ES-I3 (cell line): Measurements from ENCODE around the gene DNAH3.
A peak's percentile ranks its signal among the peaks of the same experiment; 100 is the strongest.
"Not testable (repeated sequence)": the region's sequence is repeated elsewhere in the genome, so short reads cannot be mapped to it uniquely, and the experiment has no call there.

Source experiments
- H3K36me3 ChIP-seq: 2 replicates; pipeline ENCODE4 v1.6.1; 2013; ENCODE audit warnings: mild to moderate bottlenecking, low read length, control low read depth, moderate library complexity; ENCODE audit not compliant: insufficient read depth
- H3K4me1 ChIP-seq: 2 replicates; pipeline ENCODE4 v1.6.1; 2013; ENCODE audit warnings: mild to moderate bottlenecking, control low read depth, low read length; ENCODE audit not compliant: insufficient read depth
- H3K9ac ChIP-seq: 2 replicates; pipeline ENCODE4 v1.6.1; 2013; ENCODE audit warnings: low read depth, mild to moderate bottlenecking, low read length, moderate library complexity
- H3K9me3 ChIP-seq: 2 replicates; pipeline ENCODE4 v1.6.1; 2013; ENCODE audit warnings: mild to moderate bottlenecking, low read length, moderate library complexity; ENCODE audit not compliant: control insufficient read depth, insufficient read depth

The DNAH3 gene

DNA sequence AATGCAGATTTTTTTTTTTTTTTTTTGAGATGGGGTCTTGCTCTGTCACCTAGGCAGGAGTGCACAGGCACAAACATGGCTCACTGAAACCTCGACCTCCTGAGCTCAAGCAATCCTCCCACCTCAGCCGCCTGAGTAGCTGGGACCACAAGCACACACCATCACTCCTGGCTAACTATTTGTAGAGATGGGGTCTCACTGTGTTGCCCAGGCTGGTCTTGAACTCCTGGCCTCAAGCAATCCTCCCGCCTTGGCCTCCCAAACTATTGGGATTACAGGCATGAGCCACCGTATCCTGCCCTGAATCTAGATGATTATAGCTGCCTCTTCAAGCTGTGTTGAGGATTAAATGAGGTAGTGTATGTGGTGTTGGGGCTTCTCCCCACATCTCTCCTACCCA is 94.9 kb downstream of the DNAH3 start:
- H3K36me3 ChIP-seq, H3K4me1 ChIP-seq, H3K9ac ChIP-seq, H3K9me3 ChIP-seq: not testable (repeated sequence)

DNA sequence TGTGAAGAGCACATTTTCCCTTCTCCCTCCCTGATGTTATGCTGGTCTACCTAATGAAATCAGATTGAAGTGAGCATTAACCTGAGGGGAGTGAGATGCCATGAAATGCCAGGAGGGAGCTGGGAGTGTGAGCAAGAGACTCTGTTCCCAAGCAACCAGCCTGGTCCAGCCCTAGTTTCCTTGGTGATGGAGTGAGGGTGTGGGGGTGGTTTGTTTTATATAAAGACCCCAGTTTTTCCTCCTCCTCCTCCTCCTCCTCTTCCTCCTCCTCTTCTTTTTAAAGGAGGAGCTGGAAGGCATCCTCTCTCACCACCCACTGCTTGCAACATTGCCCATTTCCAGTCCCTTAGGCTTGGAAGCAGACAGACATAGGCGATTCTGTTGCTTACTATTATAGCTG is 97.1 kb downstream of the DNAH3 start:
- Histone ChIP-seq H3K36me3 (no peaks in the 10 kb centered on the region), H3K4me1 (no peaks in the 10 kb centered on the region), H3K9ac (no peak overlapping the region), H3K9me3 (no peaks in the 10 kb centered on the region)

DNA sequence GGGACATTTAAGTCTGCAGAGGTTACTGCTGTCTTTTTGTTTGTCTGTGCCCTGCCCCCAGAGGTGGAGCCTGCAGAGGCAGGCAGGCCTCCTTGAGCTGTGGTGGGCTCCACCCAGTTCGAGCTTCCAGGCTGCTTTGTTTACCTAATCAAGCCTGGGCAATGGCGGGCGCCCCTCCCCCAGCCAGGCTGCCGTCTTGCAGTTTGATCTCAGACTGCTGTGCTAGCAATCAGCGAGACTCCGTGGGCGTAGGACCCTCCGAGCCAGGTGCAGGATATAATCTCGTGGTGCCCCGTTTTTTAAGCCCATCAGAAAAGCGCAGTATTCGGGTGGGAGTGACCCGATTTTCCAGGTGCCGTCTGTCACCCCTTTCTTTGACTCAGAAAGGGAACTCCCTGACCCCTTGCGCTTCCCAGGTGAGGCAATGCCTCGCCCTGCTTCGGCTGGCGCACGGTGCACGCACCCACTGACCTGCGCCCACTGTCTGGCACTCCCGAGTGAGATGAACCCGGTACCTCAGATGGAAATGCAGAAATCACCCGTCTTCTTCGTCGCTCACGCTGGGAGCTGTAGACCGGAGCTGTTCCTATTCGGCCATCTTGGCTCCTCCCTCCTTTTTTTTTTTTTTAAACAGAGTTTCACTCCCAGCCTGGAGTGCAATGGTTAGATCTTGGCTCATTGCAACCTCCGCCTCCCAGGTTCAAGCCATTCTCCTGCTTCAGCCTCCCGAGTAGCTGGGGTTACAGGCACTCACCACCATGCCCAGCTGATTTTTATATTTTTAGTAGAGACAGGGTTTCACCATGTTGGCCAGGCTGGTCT is 102.3 kb downstream of the DNAH3 start:
- H3K9me3 ChIP-seq, H3K4me1 ChIP-seq, H3K36me3 ChIP-seq: not testable (repeated sequence)
- peak overlapping the region; percentile 40; the same call in 1 of the 2 replicates for H3K9ac ChIP-seq

GRCh38 chr16:21038197-21038596 is 112.4 kb downstream of the DNAH3 start:
- Histone ChIP-seq H3K9ac (no peak overlapping the region), H3K36me3 (no peaks in the 10 kb centered on the region), H3K4me1 (no peaks in the 10 kb centered on the region), H3K9me3 (no peaks in the 10 kb centered on the region)

DNA sequence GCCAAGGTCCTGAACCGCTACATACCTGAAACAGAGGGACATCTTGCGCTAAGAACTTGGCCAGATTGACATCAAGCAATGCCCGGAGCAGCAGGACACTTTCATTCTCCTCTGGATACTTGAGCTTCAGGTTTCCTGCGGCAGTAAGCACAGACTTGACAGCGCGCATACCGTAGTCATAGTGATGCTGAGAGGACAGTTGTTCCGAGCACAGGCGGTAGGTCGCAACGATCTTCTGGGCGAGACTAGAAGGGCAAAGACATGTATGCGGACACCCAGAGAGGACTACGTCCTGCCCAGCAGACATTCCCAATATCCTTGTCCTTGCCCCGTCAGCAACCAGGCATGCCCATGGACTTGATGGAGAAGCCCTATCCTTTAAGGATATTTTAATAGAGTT is 112.9 kb downstream of the DNAH3 start:
- Histone ChIP-seq H3K9me3 (no peaks in the 10 kb centered on the region), H3K36me3 (no peaks in the 10 kb centered on the region), H3K9ac (no peak overlapping the region), H3K4me1 (no peaks in the 10 kb centered on the region)

GRCh38 chr16:21037168-21037567 is 113.5 kb downstream of the DNAH3 start:
- no peaks in the 10 kb centered on the region for H3K4me1 ChIP-seq
- no peak overlapping the region for H3K9ac ChIP-seq
- no peaks in the 10 kb centered on the region for H3K9me3 ChIP-seq
- H3K36me3 ChIP-seq = no peaks in the 10 kb centered on the region

DNA sequence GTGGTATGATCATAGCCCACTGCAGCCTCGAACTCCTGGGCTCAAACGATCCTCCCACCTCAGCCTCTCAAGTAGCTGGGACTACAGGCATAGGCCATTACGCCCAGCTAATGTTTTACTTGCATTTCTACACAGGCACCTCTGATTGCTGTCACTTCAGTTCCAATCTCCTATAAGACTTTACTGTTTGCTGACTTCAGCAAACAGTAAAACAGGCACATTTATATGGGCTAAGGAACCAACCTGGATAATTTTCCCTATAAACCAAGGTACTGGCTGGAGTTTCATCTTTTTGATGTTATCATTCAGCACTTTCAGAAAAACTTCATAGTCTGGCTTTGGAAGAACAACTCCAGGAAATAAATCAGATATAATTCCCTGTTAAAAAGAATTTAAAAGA is 114.2 kb downstream of the DNAH3 start:
- no peaks in the 10 kb centered on the region for H3K4me1 ChIP-seq
- no peak overlapping the region for H3K9ac ChIP-seq

GRCh38 chr16:21033704-21034103 is 116.9 kb downstream of the DNAH3 start:
- Histone ChIP-seq H3K9me3 (no peaks in the 10 kb centered on the region), H3K36me3 (no peaks in the 10 kb centered on the region), H3K4me1 (no peaks in the 10 kb centered on the region), H3K9ac (no peak overlapping the region)

More for the DNA sequence above, 114.2 kb downstream of the DNAH3 start:
- Histone ChIP-seq H3K9me3 (no peaks in the 10 kb centered on the region), H3K36me3 (no peaks in the 10 kb centered on the region)

DNA sequence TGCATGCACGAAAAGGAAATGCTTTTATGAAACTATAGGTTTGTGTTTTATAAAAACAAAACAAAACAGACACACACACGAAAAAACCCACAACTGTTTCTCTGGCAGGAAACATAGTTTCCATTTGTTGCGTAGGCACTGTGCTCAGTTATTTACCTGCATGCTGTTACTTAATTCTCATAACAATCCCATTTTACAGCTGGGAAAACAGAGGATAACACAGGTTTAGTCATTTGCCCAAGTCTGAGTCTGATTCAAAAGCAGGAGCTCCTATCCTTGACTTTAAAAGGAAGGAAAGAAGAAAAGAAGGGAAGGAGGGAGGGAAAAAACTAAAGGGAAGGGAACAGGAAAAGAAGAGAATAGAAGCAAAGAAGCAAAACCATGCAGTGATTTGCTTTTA is 117.4 kb downstream of the DNAH3 start:
- Histone ChIP-seq H3K4me1 (no peaks in the 10 kb centered on the region), H3K36me3 (no peaks in the 10 kb centered on the region), H3K9ac (no peak overlapping the region), H3K9me3 (no peaks in the 10 kb centered on the region)

GRCh38 chr16:21028728-21029127 is 121.9 kb downstream of the DNAH3 start:
- Histone ChIP-seq H3K9me3 (no peaks in the 10 kb centered on the region), H3K36me3 (no peaks in the 10 kb centered on the region), H3K4me1 (no peaks in the 10 kb centered on the region), H3K9ac (no peak overlapping the region)

DNA sequence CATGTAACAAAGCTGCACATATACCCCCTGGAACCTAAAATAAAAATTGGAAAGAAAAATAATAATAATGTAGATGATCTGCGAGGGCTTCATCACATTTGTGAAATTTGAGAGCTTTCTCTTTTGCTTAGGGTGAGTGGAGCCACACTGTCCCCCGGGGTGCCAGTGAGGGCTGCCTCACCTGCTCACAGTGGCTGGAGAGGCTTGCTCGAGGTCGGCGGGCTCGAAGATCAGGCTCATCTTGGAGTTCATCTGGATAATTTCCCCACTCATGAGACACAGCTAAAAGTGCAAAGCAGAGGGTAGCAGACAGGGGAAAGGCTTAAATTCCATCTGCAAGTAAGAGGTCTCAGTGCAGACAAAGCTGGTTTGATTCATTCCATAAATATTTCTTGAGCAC is 123.8 kb downstream of the DNAH3 start:
- Histone ChIP-seq H3K9ac (no peak overlapping the region), H3K36me3 (no peaks in the 10 kb centered on the region), H3K9me3 (no peaks in the 10 kb centered on the region), H3K4me1 (no peaks in the 10 kb centered on the region)

DNA sequence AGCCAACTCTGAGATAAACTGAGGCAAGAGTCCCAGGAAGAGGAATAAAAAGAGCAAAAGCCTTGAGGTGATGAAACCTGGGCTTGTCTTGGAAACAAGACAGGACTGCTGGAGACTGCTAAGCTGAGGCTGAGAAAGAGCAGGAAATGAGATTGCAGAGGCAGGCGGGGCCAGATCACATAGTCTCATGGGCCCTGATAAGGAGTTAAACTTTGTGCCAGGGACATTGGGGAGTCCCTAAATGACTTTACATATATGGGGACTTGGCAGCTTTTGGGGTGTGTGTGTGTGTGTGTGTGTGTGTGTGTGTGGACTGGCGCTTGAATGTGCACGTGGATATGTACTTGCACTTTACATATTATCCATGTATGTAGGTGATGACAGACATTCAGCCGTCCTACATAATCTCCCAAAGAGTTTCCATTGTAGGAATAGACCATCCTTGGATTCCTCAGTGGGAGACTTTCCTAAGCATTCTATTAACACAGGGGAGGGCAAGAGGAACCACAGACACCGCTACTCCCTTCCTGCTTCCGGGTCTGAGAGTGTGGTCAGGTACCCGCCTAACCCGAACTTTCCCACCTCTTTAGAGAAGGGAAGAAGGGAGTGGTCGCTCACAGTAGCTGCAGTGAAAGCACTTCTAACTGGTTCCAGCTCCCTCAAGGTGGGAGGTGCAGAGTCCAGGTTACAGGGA is 127.0 kb downstream of the DNAH3 start:
- H3K9ac ChIP-seq = no peak overlapping the region
- no peaks in the 10 kb centered on the region for H3K36me3 ChIP-seq
- H3K9me3 ChIP-seq = no peaks in the 10 kb centered on the region
- no peaks in the 10 kb centered on the region for H3K4me1 ChIP-seq

- Histone ChIP-seq H3K9me3 (no peaks in the 10 kb centered on the region), H3K9ac (no peak overlapping the region), H3K36me3 (no peaks in the 10 kb centered on the region), H3K4me1 (no peaks in the 10 kb centered on the region)
Observed at GRCh38 chr16:21021316-21021715, 129.3 kb downstream of the DNAH3 start.

DNA sequence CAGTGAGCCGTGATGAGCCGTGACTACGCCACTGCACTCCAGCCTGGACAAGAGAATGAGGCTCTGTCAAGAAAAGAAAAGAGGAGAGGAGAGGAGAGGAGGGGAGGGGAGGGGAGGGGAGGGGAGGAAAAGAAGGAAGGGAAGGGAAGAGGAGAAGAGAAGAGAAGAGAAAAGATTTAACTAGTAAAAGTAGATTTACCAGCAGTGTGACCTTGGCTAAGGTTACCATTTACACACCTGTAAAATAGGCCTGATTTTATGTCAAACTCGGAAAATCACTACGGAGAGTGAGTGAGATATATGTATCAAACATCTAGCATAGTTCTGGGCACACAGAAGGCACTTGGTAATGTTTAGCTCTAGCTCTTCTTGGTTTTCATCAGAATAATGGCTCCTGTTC is 140.8 kb downstream of the DNAH3 start:
- Histone ChIP-seq H3K9ac (no peak overlapping the region), H3K9me3 (no peaks in the 10 kb centered on the region), H3K4me1 (no peaks in the 10 kb centered on the region), H3K36me3 (no peaks in the 10 kb centered on the region)

GRCh38 chr16:21005008-21005407 is 145.6 kb downstream of the DNAH3 start:
- H3K9ac ChIP-seq = no peak overlapping the region
- no peaks in the 10 kb centered on the region for H3K9me3 ChIP-seq
- no peaks in the 10 kb centered on the region for H3K36me3 ChIP-seq
- H3K4me1 ChIP-seq = no peaks in the 10 kb centered on the region
